NCI-H446 treated with DMSO at 0.1 percent for 48 hours (cell line): Measurements from ENCODE around the gene RBM15B.
"Not testable (repeated sequence)": the region's sequence is repeated elsewhere in the genome, so short reads cannot be mapped to it uniquely, and the experiment has no call there.

Experiments used
- DNase-seq: peaks from one replicate; lab custom pipeline; 2025; lab: John Stamatoyannopoulos, UW

RBM15B gene

GRCh38 chr3:51379301-51379700 lies 11.8 kb upstream of the RBM15B start:
- DNase-seq: no peak

- no peak for DNase-seq
These were observed 11.2 kb upstream of the RBM15B start for GRCh38 chr3:51379746-51380455.

GRCh38 chr3:51380601-51381332 lies 10.3 kb upstream of the RBM15B start:
- DNase-seq: no peak

- no peak for DNase-seq
These were observed 9.8 kb upstream of the RBM15B start for GRCh38 chr3:51381333-51381705.

GRCh38 chr3:51382076-51382745 lies 8.9 kb upstream of the RBM15B start:
- no peak for DNase-seq

- no peak for DNase-seq
These were observed 8.0 kb upstream of the RBM15B start for GRCh38 chr3:51382947-51383578.

GRCh38 chr3:51384055-51384725 lies 6.9 kb upstream of the RBM15B start:
- no peak for DNase-seq

GRCh38 chr3:51384726-51385473 lies 6.2 kb upstream of the RBM15B start, which contains the start of gene MANF:
Gene MANF (plus strand): TSS chr3:51385291. CDS start chr3:51385343, 52 bp downstream.
- peak; percentile 86 for DNase-seq

GRCh38 chr3:51385621-51386091 lies 5.4 kb upstream of the RBM15B start:
- DNase-seq: no peak

GRCh38 chr3:51386159-51386851 lies 4.8 kb upstream of the RBM15B start:
- DNase-seq: no peak

- no peak for DNase-seq
These were observed 4.2 kb upstream of the RBM15B start for GRCh38 chr3:51386852-51387229.

GRCh38 chr3:51387281-51387680 lies 3.8 kb upstream of the RBM15B start:
- not testable (repeated sequence) for DNase-seq

GRCh38 chr3:51388286-51389029 lies 2.6 kb upstream of the RBM15B start:
- DNase-seq: no peak

GRCh38 chr3:51389423-51390183 lies 1.5 kb upstream of the RBM15B start:
- DNase-seq: no peak

GRCh38 chr3:51390246-51391074 lies 625 bp upstream of the RBM15B start:
- no peak for DNase-seq

- DNase-seq: no peak
These were observed 675 bp downstream of the RBM15B start for GRCh38 chr3:51391566-51392354.
